MCF 10A (cell line): ENCODE results near the gene ACOT11. TPM values are rescaled to one million over a fixed set of nuclear protein-coding genes. Genes with fewer than 3 reads are reported as not detected.

Experiments used
- BruUV-seq: library from RNA; stranded (reverse); fragments of 400-500 nt; replicated peaks from 2 replicates; lab custom pipeline; 2021; lab: Mats Ljungman, UMichigan
- CTCF ChIA-PET: fragments of 300-600 bp; sonication (Branson Sonifier 250); formaldehyde crosslinking; extraction: SDS; loops from one replicate; lab custom pipeline; 2021; ENCODE audit warnings: antibody characterized with exemption, inconsistent platforms; lab: Yijun Ruan, JAX
- POLR2A ChIA-PET: fragments of 300-600, 350-650 bp; sonication (Branson Sonifier 250); formaldehyde crosslinking; extraction: SDS; loops from one replicate; lab custom pipeline; 2020; ENCODE audit warnings: antibody characterized with exemption, inconsistent platforms; lab: Yijun Ruan, JAX
- DNase-seq: peaks from one replicate; pipeline ENCODE4 v3.0.0-alpha.2; 2018; ENCODE audit not compliant: unreplicated experiment
- H3K27ac Mint-ChIP-seq: one replicate; pipeline ENCODE4 v1.8.0; 2022; ENCODE audit warnings: mild to moderate bottlenecking, low read depth, mixed read lengths; ENCODE audit not compliant: unreplicated experiment
- H3K27me3 Mint-ChIP-seq: one replicate; pipeline ENCODE4 v1.8.0; 2022; ENCODE audit warnings: mixed read lengths; ENCODE audit not compliant: insufficient read depth, unreplicated experiment
- H3K36me3 Mint-ChIP-seq: one replicate; pipeline ENCODE4 v1.8.0; 2022; ENCODE audit warnings: mild to moderate bottlenecking, moderate library complexity, mixed read lengths; ENCODE audit not compliant: insufficient read depth, unreplicated experiment
- H3K4me1 Mint-ChIP-seq: one replicate; pipeline ENCODE4 v1.8.0; 2022; ENCODE audit warnings: mixed read lengths; ENCODE audit not compliant: insufficient read depth, unreplicated experiment
- H3K4me3 Mint-ChIP-seq: one replicate; pipeline ENCODE4 v1.8.0; 2022; ENCODE audit warnings: mild to moderate bottlenecking, moderate library complexity, mixed read lengths; ENCODE audit not compliant: unreplicated experiment
- H3K9me3 Mint-ChIP-seq: one replicate; pipeline ENCODE4 v1.8.0; 2022; ENCODE audit warnings: mixed read lengths; ENCODE audit not compliant: unreplicated experiment
- intact Hi-C: fragments of 100-400 bp; cut with micrococcal nuclease; formaldehyde crosslinking; loops from 2 replicates; pipeline ENCODE4 v1.14.1; 2022
- total RNA-seq: library from RNA; stranded (reverse); gene quantifications from 2 replicates; pipeline ENCODE4 v1.2.3, GENCODE V29; 2022
- TF ChIP-seq, protein P1 (sequence below): fragments of 200-600 bp; IDR thresholded peaks from one replicate; pipeline ENCODE4 v1.8.0; 2022; ENCODE audit warnings: antibody characterized with exemption, mild to moderate bottlenecking; ENCODE audit not compliant: unreplicated experiment

Gene ACOT11
- total RNA-seq, 1 experiment from 2014 or later: 5.3 TPM

- no peak for DNase-seq
- Mint-ChIP-seq H3K27me3 (no peaks in the 10 kb centered on the region), H3K4me1 (peaks cover 4% of the 10 kb centered on the region), H3K27ac (no peak overlapping the region), H3K36me3 (peaks cover 16% of the 10 kb centered on the region), H3K9me3 (no peaks in the 10 kb centered on the region), H3K4me3 (no peak overlapping the region)
- ChIA-PET POLR2A (no interaction called here), CTCF (no interaction called here)
- no TSS peak for BruUV-seq
- intact Hi-C loops: no loop called here
- TF ChIP-seq, protein P1, sequence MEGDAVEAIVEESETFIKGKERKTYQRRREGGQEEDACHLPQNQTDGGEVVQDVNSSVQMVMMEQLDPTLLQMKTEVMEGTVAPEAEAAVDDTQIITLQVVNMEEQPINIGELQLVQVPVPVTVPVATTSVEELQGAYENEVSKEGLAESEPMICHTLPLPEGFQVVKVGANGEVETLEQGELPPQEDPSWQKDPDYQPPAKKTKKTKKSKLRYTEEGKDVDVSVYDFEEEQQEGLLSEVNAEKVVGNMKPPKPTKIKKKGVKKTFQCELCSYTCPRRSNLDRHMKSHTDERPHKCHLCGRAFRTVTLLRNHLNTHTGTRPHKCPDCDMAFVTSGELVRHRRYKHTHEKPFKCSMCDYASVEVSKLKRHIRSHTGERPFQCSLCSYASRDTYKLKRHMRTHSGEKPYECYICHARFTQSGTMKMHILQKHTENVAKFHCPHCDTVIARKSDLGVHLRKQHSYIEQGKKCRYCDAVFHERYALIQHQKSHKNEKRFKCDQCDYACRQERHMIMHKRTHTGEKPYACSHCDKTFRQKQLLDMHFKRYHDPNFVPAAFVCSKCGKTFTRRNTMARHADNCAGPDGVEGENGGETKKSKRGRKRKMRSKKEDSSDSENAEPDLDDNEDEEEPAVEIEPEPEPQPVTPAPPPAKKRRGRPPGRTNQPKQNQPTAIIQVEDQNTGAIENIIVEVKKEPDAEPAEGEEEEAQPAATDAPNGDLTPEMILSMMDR: no peak
These were observed 53.1 kb downstream of the ACOT11 start for GRCh38 chr1:54600947-54601721.

- ChIA-PET CTCF (interaction anchor here (0.6 kb wide), 1 partner anchor 116 kb away, joined by 3 read pairs; no protein-coding TSS in a partner anchor), POLR2A (no interaction called here)
- BruUV-seq: no TSS peak
- no peak for DNase-seq
- H3K36me3 Mint-ChIP-seq: peaks cover 16% of the 10 kb centered on the region
- H3K9me3 Mint-ChIP-seq: no peaks in the 10 kb centered on the region
- H3K4me1 Mint-ChIP-seq: peaks cover 4% of the 10 kb centered on the region
- TF ChIP-seq, protein P1: no peak
- no peak overlapping the region for H3K27ac Mint-ChIP-seq
- H3K4me3 Mint-ChIP-seq: no peak overlapping the region
- H3K27me3 Mint-ChIP-seq: no peaks in the 10 kb centered on the region
- intact Hi-C loops: no loop called here
These were observed 53.7 kb downstream of the ACOT11 start for GRCh38 chr1:54601730-54602129.

GRCh38 chr1:54602554-54602953, 54.5 kb downstream of the ACOT11 start:
- no TSS peak for BruUV-seq
- no peak overlapping the region for H3K27ac Mint-ChIP-seq
- peaks cover 16% of the 10 kb centered on the region for H3K36me3 Mint-ChIP-seq
- no peaks in the 10 kb centered on the region for H3K9me3 Mint-ChIP-seq
- POLR2A ChIA-PET: no interaction called here
- intact Hi-C loops: no loop called here
- H3K4me1 Mint-ChIP-seq: peaks cover 4% of the 10 kb centered on the region
- TF ChIP-seq, protein P1: no peak
- DNase-seq: no peak
- H3K4me3 Mint-ChIP-seq: no peak overlapping the region
- CTCF ChIA-PET: interaction anchor here (0.6 kb wide), 3 partner anchors 89 to 331 kb away, joined by 3 read pairs; no protein-coding TSS in a partner anchor
- no peaks in the 10 kb centered on the region for H3K27me3 Mint-ChIP-seq

GRCh38 chr1:54603241-54603640, 55.2 kb downstream of the ACOT11 start:
- H3K27me3 Mint-ChIP-seq: no peaks in the 10 kb centered on the region
- intact Hi-C loops: no loop called here
- peaks cover 4% of the 10 kb centered on the region for H3K4me1 Mint-ChIP-seq
- no peak overlapping the region for H3K4me3 Mint-ChIP-seq
- H3K36me3 Mint-ChIP-seq: peaks cover 16% of the 10 kb centered on the region
- BruUV-seq: no TSS peak
- ChIA-PET CTCF (interaction anchor here (0.6 kb wide), 2 partner anchors 90 to 331 kb away, joined by 3 read pairs; no protein-coding TSS in a partner anchor), POLR2A (no interaction called here)
- H3K27ac Mint-ChIP-seq: no peak overlapping the region
- DNase-seq: no peak
- TF ChIP-seq, protein P1: no peak
- no peaks in the 10 kb centered on the region for H3K9me3 Mint-ChIP-seq
